IMR-90 (cell line): ENCODE results near the gene ZNF814. TPM values are rescaled to one million over a fixed set of nuclear protein-coding genes. Genes with fewer than 3 reads are reported as not detected.

Experiments
- ATAC-seq: fragments of 200-7000 bp; cut with Tn5 transposase; 2 replicates; pipeline ENCODE4 v1.9.1; 2020; ENCODE audit warnings: low read depth, mild to moderate bottlenecking, moderate library complexity
- BruUV-seq: library from RNA; stranded (reverse); fragments of 400-500 nt; replicated peaks from 2 replicates; lab custom pipeline; 2021; lab: Mats Ljungman, UMichigan
- CTCF ChIA-PET: fragments of 300-600 bp; formaldehyde crosslinking; extraction: SDS; loops from one replicate; lab custom pipeline; 2021; ENCODE audit warnings: antibody characterized with exemption; lab: Yijun Ruan, JAX
- POLR2A ChIA-PET: fragments of 300-600 bp; sonication (Branson Sonifier 250); formaldehyde crosslinking; loops from one replicate; lab custom pipeline; 2022; ENCODE audit warnings: antibody characterized with exemption; ENCODE audit not compliant: unreplicated experiment; lab: Charles Lee
- DNase-seq: peaks from one replicate; pipeline ENCODE4 v3.0.0; 2013
- H2AFZ ChIP-seq: replicated peaks from 2 replicates; pipeline ENCODE3; 2013; ENCODE audit warnings: low read length, mild to moderate bottlenecking; ENCODE audit not compliant: poor library complexity
- H2AK5ac ChIP-seq: 2 replicates; pipeline ENCODE4 v1.6.1; 2013; ENCODE audit warnings: low read depth, low read length, inconsistent platforms
- H2AK9ac ChIP-seq: replicated peaks from 2 replicates; pipeline ENCODE3; 2013; ENCODE audit warnings: mild to moderate bottlenecking, low read depth, low read length, moderate library complexity; ENCODE audit not compliant: poor library complexity
- H2BK120ac ChIP-seq: 2 replicates; pipeline ENCODE4 v1.6.1; 2013; ENCODE audit warnings: low read depth, low read length, inconsistent platforms
- H2BK15ac ChIP-seq: 3 replicates; pipeline ENCODE4 v1.6.1; 2013; ENCODE audit warnings: low read depth, low read length, inconsistent platforms
- H2BK20ac ChIP-seq: 2 replicates; pipeline ENCODE4 v1.6.1; 2013; ENCODE audit warnings: low read depth, mild to moderate bottlenecking, inconsistent platforms, low read length, moderate library complexity
- H2BK5ac ChIP-seq: 2 replicates; pipeline ENCODE4 v1.6.1; 2013; ENCODE audit warnings: mild to moderate bottlenecking, low read depth, low read length, inconsistent platforms; ENCODE audit not compliant: poor library complexity, severe bottlenecking
- H3K14ac ChIP-seq: replicated peaks from 2 replicates; pipeline ENCODE4 v1.6.1; 2013; ENCODE audit warnings: low read depth, low read length, inconsistent platforms
- H3K18ac ChIP-seq: 2 replicates; pipeline ENCODE4 v1.6.1; 2013; ENCODE audit warnings: low read depth, low read length, control low read depth
- H3K23ac ChIP-seq: 2 replicates; pipeline ENCODE4 v1.6.1; 2013; ENCODE audit warnings: low read depth, low read length, inconsistent platforms
- H3K27ac ChIP-seq: 2 replicates; pipeline ENCODE4 v1.5.1; 2013; ENCODE audit warnings: mild to moderate bottlenecking, control low read depth, low read length; ENCODE audit not compliant: insufficient read depth
- H3K27me3 ChIP-seq: 2 replicates; pipeline ENCODE4 v1.6.1; 2013; ENCODE audit warnings: low read length; ENCODE audit not compliant: control insufficient read depth, insufficient read depth
- H3K36me3 ChIP-seq: 2 replicates; pipeline ENCODE4 v1.6.1; 2013; ENCODE audit warnings: low read length, mixed read lengths; ENCODE audit not compliant: control insufficient read depth, insufficient read depth
- H3K4ac ChIP-seq: 2 replicates; pipeline ENCODE4 v1.6.1; 2013; ENCODE audit warnings: low read depth, low read length, inconsistent platforms
- H3K4me1 ChIP-seq: 2 replicates; pipeline ENCODE4 v1.6.1; 2013; ENCODE audit warnings: low read length, mixed read lengths; ENCODE audit not compliant: control insufficient read depth, insufficient read depth
- H3K4me2 ChIP-seq: 2 replicates; pipeline ENCODE4 v1.6.1; 2013; ENCODE audit warnings: low read depth, mild to moderate bottlenecking, control low read depth, low read length, moderate library complexity
- H3K4me3 ChIP-seq: 2 replicates; pipeline ENCODE4 v1.5.1; 2013; ENCODE audit warnings: low read depth, mild to moderate bottlenecking, control low read depth, low read length, moderate library complexity; ENCODE audit not compliant: insufficient read depth
- H3K56ac ChIP-seq: 2 replicates; pipeline ENCODE4 v1.6.1; 2013; ENCODE audit warnings: low read length, inconsistent platforms; ENCODE audit not compliant: insufficient read depth; ENCODE audit errors: extremely low read depth
- H3K79me1 ChIP-seq, 2 experiments: 2 replicates each; pipeline ENCODE4 v1.6.1; 2013; ENCODE audit warnings: low read length in 2 of 2, inconsistent platforms in 1 of 2, low read depth in 1 of 2
- H3K9ac ChIP-seq: 2 replicates; pipeline ENCODE4 v1.6.1; 2013; ENCODE audit warnings: low read depth, low read length, control low read depth
- H3K9me1 ChIP-seq: 2 replicates; pipeline ENCODE4 v1.6.1; 2013; ENCODE audit warnings: low read length, inconsistent platforms; ENCODE audit not compliant: insufficient read depth
- H3K9me3 ChIP-seq: 2 replicates; pipeline ENCODE4 v1.6.1; 2013; ENCODE audit warnings: low read length; ENCODE audit not compliant: control insufficient read depth, insufficient read depth
- H4K20me1 ChIP-seq: 2 replicates; pipeline ENCODE4 v1.6.1; 2013; ENCODE audit warnings: low read length, inconsistent platforms; ENCODE audit not compliant: insufficient read depth
- H4K5ac ChIP-seq: 2 replicates; pipeline ENCODE4 v1.6.1; 2013; ENCODE audit warnings: mild to moderate bottlenecking, low read depth, low read length, control low read depth
- H4K8ac ChIP-seq, 2 experiments: 2 replicates each; pipeline ENCODE4 v1.6.1; 2013; ENCODE audit warnings: low read depth in 2 of 2, low read length in 2 of 2, control low read depth in 1 of 2, inconsistent platforms in 1 of 2
- H4K91ac ChIP-seq: 2 replicates; pipeline ENCODE4 v1.6.1; 2013; ENCODE audit warnings: low read depth, low read length, inconsistent platforms; ENCODE audit not compliant: insufficient read depth
- CEBPB ChIP-seq: IDR thresholded peaks from 2 replicates; pipeline ENCODE4 v1.6.1; 2012; ENCODE audit warnings: low read depth, low read length, improper control_type of control experiment
- POLR2A ChIP-seq: IDR thresholded peaks from 2 replicates; pipeline ENCODE4 v1.6.1; 2012; ENCODE audit warnings: mild to moderate bottlenecking, low read depth, low read length
- RAD21 ChIP-seq: IDR thresholded peaks from 2 replicates; pipeline ENCODE4 v1.6.1; 2012; ENCODE audit warnings: low read length, improper control_type of control experiment
- WGBS, 2 experiments: methylation state at CpG; one replicate each; pipeline versions ENCODE4 v1.1.5 to v1.1.7; 2013; ENCODE audit warnings: missing lambda C conversion rate in 2 of 2; ENCODE audit not compliant: insufficient read length in 1 of 2; ENCODE audit errors: extremely low coverage in 2 of 2; 5-methylcytosine and 5-hydroxymethylcytosine counted together
- dilution Hi-C: fragments of 300-500 bp; cut with HindIII; formaldehyde crosslinking; loops from one replicate; pipeline ENCODE4 v1.14.3; 2018; ENCODE audit warnings: low sequenced_read_pairs; ENCODE audit not compliant: unreplicated experiment
- in situ Hi-C: fragments of 300-500 bp; cut with MboI; formaldehyde crosslinking; loops from 3 replicates; pipeline ENCODE4 v1.14.3; 2019; ENCODE audit warnings: low sequenced_read_pairs, inconsistent platforms, mixed read lengths
- intact Hi-C: fragments of 100-400 bp; cut with micrococcal nuclease; formaldehyde crosslinking; loops from 2 replicates; pipeline ENCODE4 v1.10.0; 2022
- polyA plus RNA-seq, 3 experiments: library from polyadenylated mRNA; depleted of rRNA; stranded (reverse); fragments of >200 nt; gene quantifications; 2 replicates each; pipeline ENCODE4 v1.2.3, GENCODE V29; 2012; ENCODE audit warnings: low replicate concordance in 1 of 3
- total RNA-seq: library from RNA; depleted of rRNA; stranded (reverse); fragments of >200 nt; gene quantifications from 2 replicates; pipeline ENCODE4 v1.2.3, GENCODE V29; 2012

Gene ZNF814
- total and polyA plus RNA-seq, 2 of the 4 experiments (the other 2 are of a cell fraction), result 3.9 to 5.9 TPM

- Histone ChIP-seq H3K18ac (no peak overlapping the region), H2BK15ac (no peak overlapping the region), H4K91ac (no peak overlapping the region), H3K14ac (no peak overlapping the region), H3K9ac (no peak overlapping the region), H4K20me1 (no peaks in the 10 kb centered on the region; the same call in 1 of the 2 replicates), H2BK5ac (no peak overlapping the region), H2BK120ac (no peak overlapping the region), H3K4me3 (no peak overlapping the region), H4K5ac (no peak overlapping the region), H3K79me1 (peaks cover 12 to 65% of the 10 kb centered on the region in 2 experiments; a peak in 3 of 4 replicates), H2AK5ac (no peak overlapping the region), H4K8ac (no peak overlapping the region), H3K36me3 (peaks cover 6% of the 10 kb centered on the region; the same call in 1 of the 2 replicates), H3K56ac (no peak overlapping the region), H2AK9ac (no peak overlapping the region), H2AFZ (no peak overlapping the region), H3K9me1 (peaks cover 4% of the 10 kb centered on the region), H3K23ac (no peak overlapping the region), H3K9me3 (no peaks in the 10 kb centered on the region), H3K4me2 (no peak overlapping the region), H3K27me3 (no peaks in the 10 kb centered on the region), H3K4ac (no peak overlapping the region), H2BK20ac (no peak overlapping the region), H3K4me1 (peaks cover 5% of the 10 kb centered on the region), H3K27ac (no peak overlapping the region)
- no TSS peak for BruUV-seq
- intact Hi-C loops (no loop called here), dilution Hi-C loops (no loop called here), in situ Hi-C loops (no loop called here)
- TF ChIP-seq POLR2A (no peak), CEBPB (no peak), RAD21 (no peak)
- ChIA-PET CTCF (no interaction called here), POLR2A (no interaction called here)
- DNase-seq (no peak), ATAC-seq (no peak)
- no CpG with 5 or more reads among the region's 7 CpGs for WGBS, 2 experiments
Observed at GRCh38 chr19:57816652-57817051, 72.2 kb downstream of the ZNF814 start.
